Vagina (tissue), 2 donors: ENCODE measurements around the gene NINJ1. TPM values are rescaled to one million over a fixed set of nuclear protein-coding genes. Genes with fewer than 3 reads are reported as not detected.
"Not testable (repeated sequence)": the region's sequence is repeated elsewhere in the genome, so short reads cannot be mapped to it uniquely, and the experiment has no call there.

Experiments
- DNase-seq, 2 donors: peaks; one replicate each; pipeline ENCODE4 v3.0.0-alpha.2; 2017; ENCODE audit errors: extremely low spot score in 2 of 2
- H3K27ac ChIP-seq: fragments of 200-600 bp; sonication (generic); one replicate; pipeline ENCODE4 v1.5.1; 2019
- H3K27me3 ChIP-seq: fragments of 200-600 bp; sonication (generic); one replicate; pipeline ENCODE4 v1.5.1; 2019
- H3K36me3 ChIP-seq, 2 donors: fragments of 200-600 bp; sonication (generic); one replicate each; pipeline ENCODE4 v1.5.1; 2017 to 2019
- H3K4me1 ChIP-seq: fragments of 200-600 bp; sonication (generic); one replicate; pipeline ENCODE4 v1.5.1; 2019
- H3K4me3 ChIP-seq, 2 donors: fragments of 200-600 bp; sonication (generic); 1 replicate in 1 of 2; 2 replicates in 1 of 2; pipeline ENCODE4 v1.5.1; 2016 to 2019
- H3K9me3 ChIP-seq: fragments of 200-600 bp; sonication (generic); one replicate; pipeline ENCODE4 v1.5.1; 2019
- POLR2A ChIP-seq, 2 donors: fragments of 450-650 bp; IDR thresholded peaks; one replicate each; pipeline ENCODE4 v1.6.1; 2017; ENCODE audit warnings: antibody characterized with exemption in 2 of 2, mild to moderate bottlenecking in 2 of 2, moderate library complexity in 2 of 2
- POLR2AphosphoS5 ChIP-seq, 2 donors: sonication (generic); formaldehyde crosslinking; IDR thresholded peaks; one replicate each; pipeline ENCODE4 v1.9.0; 2017; ENCODE audit warnings: antibody characterized with exemption in 2 of 2, mild to moderate bottlenecking in 2 of 2, low read depth in 1 of 2; ENCODE audit not compliant: insufficient read depth in 1 of 2
- intact Hi-C: fragments of 100-400 bp; cut with DNase I; formaldehyde crosslinking; loops from one replicate; pipeline ENCODE4 v1.15.1; 2023
- total RNA-seq: library from RNA; depleted of rRNA; stranded (reverse); fragments of >200 nt; gene quantifications from one replicate; pipeline ENCODE4 v1.2.3, GENCODE V29; 2016
- TF ChIP-seq, protein P1 (sequence below), 3 experiments: fragments of 450-650 bp in 2 of 3; fragments of 200-600 bp in 1 of 3; sonication (generic) in 1 of 3; IDR thresholded peaks; one replicate each; pipeline ENCODE4 v1.5.1; 2017 to 2019; ENCODE audit warnings: antibody characterized with exemption in 3 of 3, mild to moderate bottlenecking in 2 of 3, moderate library complexity in 2 of 3

Gene NINJ1
- total RNA-seq, 1 donor from 2014 or later = 78.6 TPM

DNA sequence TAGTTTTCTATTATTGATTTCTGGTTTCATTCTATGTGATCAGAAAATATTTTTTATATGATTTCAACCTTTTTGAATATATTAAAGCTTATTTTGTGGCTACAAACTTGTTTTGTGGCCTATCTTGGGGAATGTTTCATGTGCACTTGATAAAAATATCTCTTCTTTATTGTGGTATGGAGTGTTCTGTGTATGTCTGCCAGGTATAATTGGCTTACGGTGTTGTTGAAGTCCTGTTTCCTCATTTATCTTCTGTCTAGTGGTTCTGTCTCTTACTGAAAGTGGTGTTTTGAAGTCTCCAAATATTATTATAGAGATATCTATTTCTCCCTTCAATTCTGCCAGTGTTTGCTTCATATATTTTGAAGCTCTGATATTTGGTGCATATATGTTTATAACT is 28.4 kb downstream of the NINJ1 start:
- Histone ChIP-seq H3K4me3 (no peak overlapping the region), H3K36me3 (peaks cover 0 to 12% of the 10 kb centered on the region in 2 donors), H3K27me3 (no peaks in the 10 kb centered on the region), H3K4me1 (peaks cover 6% of the 10 kb centered on the region), H3K27ac (no peak overlapping the region), H3K9me3 (no peaks in the 10 kb centered on the region)
- no peak for DNase-seq
- TF ChIP-seq, protein P1, sequence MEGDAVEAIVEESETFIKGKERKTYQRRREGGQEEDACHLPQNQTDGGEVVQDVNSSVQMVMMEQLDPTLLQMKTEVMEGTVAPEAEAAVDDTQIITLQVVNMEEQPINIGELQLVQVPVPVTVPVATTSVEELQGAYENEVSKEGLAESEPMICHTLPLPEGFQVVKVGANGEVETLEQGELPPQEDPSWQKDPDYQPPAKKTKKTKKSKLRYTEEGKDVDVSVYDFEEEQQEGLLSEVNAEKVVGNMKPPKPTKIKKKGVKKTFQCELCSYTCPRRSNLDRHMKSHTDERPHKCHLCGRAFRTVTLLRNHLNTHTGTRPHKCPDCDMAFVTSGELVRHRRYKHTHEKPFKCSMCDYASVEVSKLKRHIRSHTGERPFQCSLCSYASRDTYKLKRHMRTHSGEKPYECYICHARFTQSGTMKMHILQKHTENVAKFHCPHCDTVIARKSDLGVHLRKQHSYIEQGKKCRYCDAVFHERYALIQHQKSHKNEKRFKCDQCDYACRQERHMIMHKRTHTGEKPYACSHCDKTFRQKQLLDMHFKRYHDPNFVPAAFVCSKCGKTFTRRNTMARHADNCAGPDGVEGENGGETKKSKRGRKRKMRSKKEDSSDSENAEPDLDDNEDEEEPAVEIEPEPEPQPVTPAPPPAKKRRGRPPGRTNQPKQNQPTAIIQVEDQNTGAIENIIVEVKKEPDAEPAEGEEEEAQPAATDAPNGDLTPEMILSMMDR (IDR thresholded peaks at IDR 0.05) = no peak
- TF ChIP-seq POLR2A (IDR thresholded peaks at IDR 0.05) (no peak), POLR2AphosphoS5 (IDR thresholded peaks at IDR 0.05; ENCODE audit: insufficient read depth in 1 of 2, low read depth in 1 of 2) (no peak)
- intact Hi-C loops = no loop called here

- H3K36me3 ChIP-seq, H3K27ac ChIP-seq, H3K27me3 ChIP-seq, intact Hi-C loops, DNase-seq, H3K9me3 ChIP-seq, H3K4me3 ChIP-seq: not testable (repeated sequence)
- peaks cover 37% of the 10 kb centered on the region for H3K4me1 ChIP-seq
Observed at GRCh38 chr9:93101086-93101485, 33.0 kb downstream of the NINJ1 start.

GRCh38 chr9:93100276-93100636 is 33.8 kb downstream of the NINJ1 start:
- TF ChIP-seq POLR2AphosphoS5 (IDR thresholded peaks at IDR 0.05; ENCODE audit: insufficient read depth in 1 of 2, low read depth in 1 of 2) = no peak
- TF ChIP-seq POLR2A (IDR thresholded peaks at IDR 0.05) = no peak
- TF ChIP-seq, protein P1 (IDR thresholded peaks at IDR 0.05) = no peak
- no peaks in the 10 kb centered on the region for H3K36me3 ChIP-seq
- peak overlapping the region; percentile 93 for H3K27ac ChIP-seq
- H3K9me3 ChIP-seq = no peaks in the 10 kb centered on the region
- H3K4me3 ChIP-seq = no peak overlapping the region
- DNase-seq = no peak
- intact Hi-C loops = no loop called here
- peaks cover 38% of the 10 kb centered on the region for H3K4me1 ChIP-seq
- H3K27me3 ChIP-seq = no peaks in the 10 kb centered on the region

- Histone ChIP-seq H3K4me1 (peaks cover 43% of the 10 kb centered on the region), H3K9me3 (no peaks in the 10 kb centered on the region), H3K36me3 (no peaks in the 10 kb centered on the region), H3K27ac (peak overlapping the region; percentile 93), H3K27me3 (no peaks in the 10 kb centered on the region), H3K4me3 (no peak overlapping the region)
- TF ChIP-seq POLR2A (IDR thresholded peaks at IDR 0.05) (no peak), POLR2AphosphoS5 (IDR thresholded peaks at IDR 0.05; ENCODE audit: insufficient read depth in 1 of 2, low read depth in 1 of 2) (no peak)
- TF ChIP-seq, protein P1 (IDR thresholded peaks at IDR 0.05) = no peak
- DNase-seq = no peak
- intact Hi-C loops = no loop called here
Observed at GRCh38 chr9:93099551-93100275, 34.3 kb downstream of the NINJ1 start.

DNA sequence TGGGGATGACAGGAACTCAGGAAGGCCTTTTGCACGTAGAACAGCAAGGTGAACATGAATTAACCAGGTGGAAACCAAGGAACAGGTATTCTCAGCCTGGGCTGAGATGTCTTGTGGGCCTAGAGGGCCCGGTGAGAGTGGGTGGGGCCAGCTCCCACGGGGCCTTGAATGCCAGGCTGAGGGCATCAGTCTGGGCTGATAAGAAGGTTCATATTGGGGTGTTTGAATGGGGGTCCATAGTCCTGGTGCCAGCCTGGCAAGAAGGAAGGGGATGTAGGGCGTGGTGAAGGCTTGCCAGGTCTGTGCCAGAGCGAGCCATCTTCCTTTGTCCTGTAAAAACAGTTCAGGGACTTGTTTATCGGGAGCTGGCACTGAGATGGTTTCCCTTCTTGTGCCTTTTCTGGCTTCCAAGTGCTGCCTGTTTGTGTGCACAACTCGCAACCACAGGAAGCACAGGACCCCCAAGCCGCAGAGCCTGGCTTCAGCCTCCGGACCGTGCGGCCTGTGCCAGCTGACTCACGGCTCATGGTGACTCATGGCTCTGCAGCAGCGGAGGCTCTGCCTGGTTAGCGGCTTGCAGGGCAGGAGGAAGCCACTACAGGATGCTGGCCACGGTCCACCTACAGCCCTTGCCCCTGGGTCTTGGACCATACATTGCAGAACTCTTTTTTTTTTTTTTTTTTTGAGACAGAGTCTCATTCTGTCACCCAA is 35.7 kb downstream of the NINJ1 start:
- intact Hi-C loops = no loop called here

More for the DNA sequence above, 35.7 kb downstream of the NINJ1 start:
- TF ChIP-seq POLR2AphosphoS5 (IDR thresholded peaks at IDR 0.05; ENCODE audit: insufficient read depth in 1 of 2, low read depth in 1 of 2) (peak; percentile 80 to 87), POLR2A (IDR thresholded peaks at IDR 0.05) (peak in 1 of 2 donors; percentile 13)
- TF ChIP-seq, protein P1 (IDR thresholded peaks at IDR 0.05) = no peak
- Histone ChIP-seq H3K4me1 (peaks cover 56% of the 10 kb centered on the region), H3K27ac (peak overlapping the region; percentile 93), H3K27me3 (no peaks in the 10 kb centered on the region), H3K36me3 (no peaks in the 10 kb centered on the region), H3K4me3 (peak overlapping the region; percentile 86 to 99), H3K9me3 (no peaks in the 10 kb centered on the region)
- no peak for DNase-seq
